ENCODE data around the gene PAIP2.

GRCh38 chr5:139343476-139343875, 1.8 kb downstream of the PAIP2 start:
- TF ChIP-seq CTCF (IDR thresholded peaks at IDR 0.05; ENCODE audit: poor library complexity) (no peak), EZH2phosphoT487 (IDR thresholded peaks at IDR 0.05; ENCODE audit: low read depth, severe bottlenecking, unreplicated experiment) (no peak)
